NCI-H748 (cell line): ENCODE results near the gene SERHL2.
"Not testable (repeated sequence)": the region's sequence is repeated elsewhere in the genome, so short reads cannot be mapped to it uniquely, and the experiment has no call there.

Experiments used
- DNase-seq: peaks from one replicate; lab custom pipeline; 2025; ENCODE audit not compliant: unreplicated experiment; lab: John Stamatoyannopoulos, UW

Gene SERHL2

DNA sequence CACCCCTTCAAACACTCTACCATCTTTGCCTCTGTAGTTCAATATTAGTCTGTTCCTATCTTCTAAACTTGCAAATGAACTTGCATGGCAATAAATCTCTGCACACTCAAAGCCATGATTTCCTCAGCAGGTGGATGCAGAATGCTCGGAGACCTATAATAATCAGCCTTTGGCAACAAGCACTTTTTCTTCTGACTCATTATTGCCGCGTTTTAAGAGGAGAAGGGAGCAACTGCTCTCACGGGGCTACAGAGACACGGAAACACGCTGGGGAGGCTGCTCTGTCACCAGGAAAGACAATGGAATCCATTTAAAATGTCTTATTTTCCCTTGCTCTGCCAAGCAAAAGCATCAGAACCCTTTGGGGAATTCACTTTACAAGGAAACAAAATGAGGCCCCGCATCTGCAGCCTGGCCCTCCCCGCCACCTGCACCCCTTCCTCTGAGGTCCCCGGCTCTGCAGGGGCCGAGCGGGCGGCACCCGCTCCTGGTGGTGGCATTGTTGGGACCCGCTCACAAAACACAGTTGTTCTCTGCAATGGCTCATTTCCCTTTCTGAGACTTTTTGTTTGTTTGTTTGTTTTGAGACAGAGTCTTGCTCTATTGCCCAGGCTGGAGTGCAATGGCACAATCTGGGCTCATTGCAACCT lies 18.5 kb upstream of the SERHL2 start:
- DNase-seq = not testable (repeated sequence)

DNA sequence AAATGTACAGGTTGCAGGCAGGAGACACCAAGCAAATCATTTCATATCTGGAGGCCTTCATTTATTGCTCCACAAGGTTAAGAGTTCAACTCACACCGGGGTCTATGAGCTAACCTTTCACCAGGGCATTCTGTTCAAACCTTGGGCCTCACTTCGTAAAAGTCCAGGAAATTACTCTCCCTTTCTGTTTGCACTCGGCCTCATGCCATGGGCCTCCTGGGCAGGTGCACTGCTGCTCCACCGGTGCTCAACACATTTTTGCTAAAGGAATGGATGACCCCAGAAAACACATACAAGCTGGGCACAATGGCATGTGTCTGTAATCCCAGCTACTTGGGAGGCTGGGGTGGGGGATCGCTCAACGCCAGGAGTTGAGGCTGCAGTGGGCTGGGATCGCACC lies 17.6 kb upstream of the SERHL2 start:
- DNase-seq = no peak

GRCh38 chr22:42536634-42537033 lies 17.1 kb upstream of the SERHL2 start:
- not testable (repeated sequence) for DNase-seq

DNA sequence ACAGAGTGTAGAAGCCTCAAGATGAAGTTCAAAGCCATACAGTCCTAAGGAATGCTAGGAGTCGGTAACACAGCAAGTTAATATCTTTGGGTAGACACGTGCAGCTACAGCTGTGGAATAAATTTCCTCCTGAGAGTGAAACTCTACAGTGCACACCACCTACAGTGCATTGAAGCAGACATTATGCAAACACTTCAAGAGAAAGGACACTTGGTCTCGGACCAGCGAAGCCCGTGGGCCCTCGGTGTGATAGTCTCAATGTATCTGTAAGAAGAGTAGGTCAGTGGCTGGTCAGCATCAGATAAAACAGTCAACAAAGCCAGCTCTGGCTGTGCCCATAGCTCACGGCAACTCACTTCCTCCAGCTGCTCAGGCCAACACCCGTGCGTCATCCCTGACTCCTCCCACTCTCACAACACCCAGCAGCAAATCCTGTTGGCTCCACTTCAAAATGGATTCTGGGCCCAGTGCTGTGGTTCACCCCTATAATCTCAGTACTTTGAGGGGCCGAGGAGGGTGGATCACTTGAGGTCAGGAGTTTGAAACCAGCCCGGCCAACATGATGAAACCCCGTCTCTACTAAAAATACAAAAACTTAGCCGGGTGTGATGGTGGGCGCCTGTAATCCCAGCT lies 16.4 kb upstream of the SERHL2 start:
- DNase-seq = not testable (repeated sequence)

GRCh38 chr22:42539236-42539771 lies 14.5 kb upstream of the SERHL2 start:
- DNase-seq = not testable (repeated sequence)

DNA sequence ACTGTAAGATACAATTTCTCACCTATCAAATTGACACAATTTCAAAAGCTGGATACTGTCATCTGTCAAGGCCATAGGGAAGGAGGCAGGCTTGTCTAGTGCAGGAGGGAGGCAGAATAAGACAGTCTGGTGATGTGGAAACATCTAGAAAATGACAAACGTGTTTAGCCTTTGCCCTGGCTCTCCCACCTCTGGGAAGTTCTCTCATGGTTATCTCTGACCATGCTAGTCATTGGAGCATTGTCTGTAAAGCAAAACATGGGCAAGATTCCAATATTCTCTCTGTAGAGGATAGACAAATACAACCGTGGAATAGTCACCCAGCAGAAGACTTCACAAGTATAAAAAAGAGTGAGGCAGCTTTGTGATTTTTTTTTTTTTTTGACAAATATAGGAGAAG lies 9.1 kb upstream of the SERHL2 start:
- DNase-seq = peak; percentile 11

GRCh38 chr22:42547562-42547961 lies 6.2 kb upstream of the SERHL2 start:
- no peak for DNase-seq

DNA sequence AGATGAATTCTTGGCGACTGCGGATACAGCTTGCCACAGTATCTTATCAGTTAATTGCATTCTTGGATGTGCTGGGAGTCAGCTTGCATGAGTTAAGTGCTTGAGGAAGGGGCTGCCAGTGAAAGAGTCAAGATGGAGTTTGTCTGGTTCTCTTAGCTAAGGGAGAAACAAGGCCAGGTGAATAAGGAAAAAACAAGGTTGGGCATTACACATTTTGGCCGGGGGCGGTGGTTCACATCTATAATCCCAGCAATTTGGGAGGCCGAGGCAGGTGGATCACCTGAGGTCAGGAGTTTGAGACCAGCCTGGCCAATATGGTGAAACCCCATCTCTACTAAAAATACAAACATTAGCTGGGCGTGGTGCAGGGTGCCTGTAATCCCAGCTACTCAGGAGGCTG lies 5.6 kb upstream of the SERHL2 start:
- not testable (repeated sequence) for DNase-seq

DNA sequence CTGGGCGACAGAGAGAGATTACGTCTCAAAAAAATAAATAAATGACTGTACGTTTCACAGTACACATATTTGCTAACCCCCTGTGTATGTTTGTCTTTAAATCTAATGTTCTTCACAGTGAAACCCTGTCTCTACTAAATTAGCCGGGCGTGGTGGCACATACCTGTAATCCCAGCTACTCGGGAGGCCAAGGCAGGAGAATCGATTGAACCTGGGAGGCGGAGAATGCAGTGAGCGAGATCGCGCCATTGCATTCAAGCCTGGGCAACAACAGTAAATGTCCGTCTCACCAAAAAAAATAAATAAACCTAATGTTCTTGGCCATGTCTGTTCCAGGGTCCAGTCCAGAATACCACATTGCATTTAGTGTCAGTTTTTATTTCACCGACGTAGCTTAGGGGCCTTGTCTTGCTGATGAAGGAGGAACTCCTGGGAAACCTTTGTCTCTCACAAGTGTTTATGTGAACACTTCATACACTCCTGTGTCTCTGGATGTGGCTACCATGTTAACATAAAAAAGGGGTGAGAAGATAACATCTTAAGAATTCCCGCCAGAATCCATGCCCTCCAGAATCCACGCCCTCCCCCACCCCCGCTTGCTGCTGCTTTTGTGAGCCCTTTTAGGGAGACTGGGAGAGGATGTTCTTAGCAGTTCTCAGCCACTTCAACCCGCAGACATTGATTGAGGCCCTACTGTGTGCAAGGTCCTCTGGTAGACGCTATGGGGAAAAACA lies 5.0 kb upstream of the SERHL2 start:
- no peak for DNase-seq

DNA sequence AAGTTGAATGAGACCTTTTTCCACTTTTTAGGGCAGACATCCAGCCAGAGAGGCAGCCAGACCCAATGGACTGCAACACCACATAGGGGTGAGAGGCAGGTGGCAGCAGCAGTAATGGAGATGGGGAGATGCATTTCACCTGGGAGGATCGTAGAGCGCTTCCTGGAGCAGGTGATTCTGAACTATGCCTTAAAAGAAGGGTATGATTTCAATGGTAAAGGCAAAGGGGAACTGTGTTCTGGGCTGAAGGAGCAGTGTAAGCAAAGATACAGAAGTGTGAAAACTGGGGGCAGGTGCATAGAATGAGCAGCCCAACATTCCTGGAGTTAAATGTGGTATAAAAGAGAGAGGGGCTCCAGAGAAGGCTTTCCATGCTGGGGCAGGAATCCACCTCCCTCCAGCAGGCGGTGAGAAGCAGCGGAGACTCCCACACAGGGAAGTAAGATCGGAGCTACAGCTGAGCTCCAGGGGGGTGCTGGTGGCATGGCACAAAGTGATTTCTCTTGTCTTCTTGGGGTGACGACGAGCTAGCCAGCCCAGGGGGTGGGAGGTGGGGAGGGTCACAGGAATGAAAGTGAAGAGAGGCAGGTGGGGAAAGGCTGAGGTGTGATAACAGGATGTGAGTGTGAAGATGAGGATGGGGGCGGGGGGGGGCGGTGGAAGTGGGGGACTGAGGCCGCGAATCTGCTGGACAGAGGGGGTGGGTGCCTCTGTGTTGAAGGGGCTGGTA lies 4.3 kb upstream of the SERHL2 start:
- DNase-seq = no peak

DNA sequence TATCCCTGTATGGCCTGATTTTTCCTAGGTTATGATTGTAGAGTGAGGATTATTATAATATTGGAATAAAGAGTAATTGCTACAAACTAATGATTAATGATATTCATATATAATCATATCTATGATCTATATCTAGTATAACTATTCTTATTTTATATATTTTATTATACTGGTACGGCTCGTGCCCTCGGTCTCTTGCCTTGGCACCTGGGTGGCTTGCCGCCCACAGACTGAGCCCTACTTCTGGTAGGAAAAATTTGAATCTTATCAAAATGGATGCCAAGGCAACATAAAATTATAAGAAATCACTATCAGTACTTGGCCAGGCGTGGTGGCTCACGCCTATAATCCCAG lies 1.5 kb upstream of the SERHL2 start:
- DNase-seq = not testable (repeated sequence)

GRCh38 chr22:42560381-42560780 lies 6.6 kb downstream of the SERHL2 start:
- no peak for DNase-seq

DNA sequence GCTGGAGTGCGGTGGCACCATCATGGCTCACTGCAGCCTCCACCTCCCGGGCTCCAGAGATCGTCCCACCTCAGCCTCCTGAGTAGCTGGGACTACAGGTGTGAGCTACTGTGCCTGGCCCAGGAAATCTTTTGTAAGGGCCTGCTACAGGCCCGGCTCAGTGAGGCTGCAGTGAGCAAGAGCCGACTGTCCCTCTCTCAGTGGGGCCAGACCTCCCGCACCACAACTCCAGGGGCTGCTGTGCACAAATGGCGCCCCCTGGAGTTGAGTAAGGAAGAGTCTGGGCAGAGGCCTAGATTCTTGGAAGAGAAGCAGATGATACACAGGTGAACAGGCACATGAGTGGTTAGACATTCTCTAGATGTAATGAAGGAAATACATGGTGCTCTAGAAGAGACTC lies 7.0 kb downstream of the SERHL2 start:
- peak; percentile 38 for DNase-seq

GRCh38 chr22:42561856-42562255 lies 8.1 kb downstream of the SERHL2 start:
- DNase-seq = no peak

DNA sequence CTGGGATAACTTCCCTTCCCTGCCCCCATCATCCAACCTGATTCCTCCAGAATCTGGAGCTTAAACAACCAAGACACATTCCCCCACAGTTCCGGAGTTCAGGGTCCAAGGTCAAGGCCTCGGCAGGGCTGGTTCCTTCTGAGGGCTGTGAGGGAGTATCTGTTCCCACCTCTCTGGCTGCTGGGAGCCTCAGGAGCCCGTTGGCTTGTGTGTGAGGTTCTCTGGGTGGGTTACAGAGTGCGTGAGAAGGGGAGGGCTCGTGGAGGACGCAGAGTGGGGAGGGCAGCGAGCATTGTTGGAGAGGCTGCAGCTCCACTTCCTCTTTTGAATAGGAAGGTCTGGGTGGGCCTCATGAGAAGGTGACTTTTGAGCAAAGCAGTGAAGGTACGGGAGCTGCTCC lies 8.5 kb downstream of the SERHL2 start:
- no peak for DNase-seq

- no peak for DNase-seq
These were observed 8.9 kb downstream of the SERHL2 start for GRCh38 chr22:42562684-42563083.

GRCh38 chr22:42563943-42564342 lies 10.2 kb downstream of the SERHL2 start:
- DNase-seq = not testable (repeated sequence)

GRCh38 chr22:42564699-42565098 lies 10.9 kb downstream of the SERHL2 start:
- DNase-seq = no peak

- no peak for DNase-seq
These were observed 12.2 kb downstream of the SERHL2 start for GRCh38 chr22:42565956-42566355.

GRCh38 chr22:42567950-42568349 lies 14.2 kb downstream of the SERHL2 start:
- not testable (repeated sequence) for DNase-seq

DNA sequence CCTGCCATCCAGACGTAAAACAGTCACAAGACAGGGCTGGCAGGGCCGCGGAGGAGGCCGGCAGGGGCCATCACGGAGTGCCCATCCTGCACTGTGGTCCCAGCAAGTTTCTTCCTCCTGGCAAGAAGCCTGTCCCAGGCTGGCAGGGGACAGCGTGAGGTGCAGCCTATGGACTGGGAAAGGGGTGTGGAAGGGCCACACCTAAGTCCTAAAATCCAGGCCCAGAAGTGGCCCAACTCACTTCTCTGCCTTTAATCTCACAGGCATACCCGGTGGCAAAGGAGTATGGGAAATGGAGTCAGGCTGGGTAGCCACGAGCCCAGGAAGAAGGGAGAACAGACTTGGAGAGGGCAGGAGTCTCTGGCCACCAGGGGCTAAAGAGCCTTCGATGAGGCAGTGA lies 16.8 kb downstream of the SERHL2 start:
- DNase-seq = not testable (repeated sequence)
